B cell (primary cell): ENCODE measurements around the gene RAB10.

Experiments used
- CTCF ChIP-seq: fragments of 200-600 bp; IDR thresholded peaks from one replicate; pipeline ENCODE4 v1.8.0; 2022; ENCODE audit warnings: antibody characterized with exemption, mild to moderate bottlenecking
- EZH2 ChIP-seq: IDR thresholded peaks from 2 replicates; pipeline ENCODE4 v1.6.1; 2012; ENCODE audit warnings: borderline replicate concordance, low read depth, mild to moderate bottlenecking, moderate library complexity, low read length; ENCODE audit not compliant: insufficient read depth, poor library complexity, severe bottlenecking

DNA sequence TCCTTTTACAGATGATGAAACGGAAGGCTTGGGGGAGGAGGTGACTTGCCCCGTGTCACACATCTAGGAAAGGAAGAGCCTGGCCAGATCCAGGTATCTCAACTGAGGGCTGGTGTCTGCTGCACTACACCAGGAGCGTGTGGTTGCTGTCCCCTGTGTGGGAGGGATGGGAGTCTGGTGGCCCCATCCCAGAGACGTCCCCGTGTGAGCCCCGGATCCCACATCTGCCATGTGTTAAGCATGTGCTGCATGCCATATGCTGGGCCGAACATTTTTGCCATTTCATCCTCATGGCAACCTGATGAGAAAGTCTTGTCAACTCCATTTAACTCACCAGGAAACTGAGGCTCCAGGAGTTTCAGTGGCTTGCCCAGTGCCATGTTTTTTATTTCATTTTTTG lies 143.2 kb downstream of the RAB10 start:
- TF ChIP-seq CTCF (no peak), EZH2 (no peak)
